HCT116 (cell line): Measurements from ENCODE around the gene BCR. TPM values are rescaled to one million over a fixed set of nuclear protein-coding genes. Genes with fewer than 3 reads are reported as not detected.

ENCODE experiments used
- ATAC-seq: fragments of 200-7000 bp; cut with Tn5 transposase; 2 replicates; pipeline ENCODE4 v1.9.1; 2020; ENCODE audit warnings: mild to moderate bottlenecking, moderate library complexity
- BruUV-seq: library from RNA; stranded (reverse); fragments of 400-500 nt; replicated peaks from 2 replicates; lab custom pipeline; 2021; lab: Mats Ljungman, UMichigan
- CTCF ChIA-PET: fragments of 300-600 bp; sonication (Branson Sonifier 250); formaldehyde crosslinking; loops from one replicate; lab custom pipeline; 2021; ENCODE audit warnings: antibody characterized with exemption; lab: Charles Lee
- POLR2A ChIA-PET: fragments of 300-600, 350-600 bp; sonication (Branson Sonifier 250); formaldehyde crosslinking; loops from one replicate; lab custom pipeline; 2021; ENCODE audit warnings: antibody characterized with exemption; lab: Charles Lee
- RAD21 ChIA-PET, 2 experiments: fragments of 300-600 bp; sonication (Branson Sonifier 250); formaldehyde crosslinking; loops; one replicate each; lab custom pipeline; 2023; ENCODE audit warnings: low total read pairs in 2 of 2; ENCODE audit not compliant: uncharacterized antibody in 2 of 2, unreplicated experiment in 2 of 2, low non-redundant PET in 1 of 2; lab: Charles Lee
- DNase-seq: peaks from one replicate; pipeline ENCODE4 v3.0.0-alpha.2; 2010; ENCODE audit warnings: low read depth, low spot score
- H2AFZ ChIP-seq: fragments of 200-600 bp; shearing (Covaris generic), sonication (generic); 2 replicates; pipeline ENCODE4 v1.6.1; 2017; ENCODE audit warnings: low read depth, mixed run types, mixed read lengths, antibody characterized with exemption, low read length; ENCODE audit not compliant: poor library complexity, severe bottlenecking
- H3K27ac ChIP-seq: 2 replicates; pipeline ENCODE4 v1.5.1; 2012; ENCODE audit warnings: low read depth, low read length
- H3K27me3 ChIP-seq: fragments of 200-600 bp; sonication (generic); 2 replicates; pipeline ENCODE4 v1.6.1; 2016; ENCODE audit warnings: mixed run types, low read length, mixed read lengths; ENCODE audit not compliant: insufficient read depth
- H3K36me3 ChIP-seq, 2 experiments: fragments of 200-500 bp in 1 of 2; fragments of 200-600 bp in 1 of 2; sonication (Bioruptor generic) in 1 of 2; sonication (generic) in 1 of 2; 2 replicates each; pipeline versions ENCODE4 v1.5.1 to v1.6.1; 2014 to 2016; ENCODE audit warnings: low read length in 2 of 2, inconsistent platforms in 1 of 2, mixed read lengths in 1 of 2, mixed run types in 1 of 2; ENCODE audit not compliant: insufficient read depth in 2 of 2, control insufficient read depth in 1 of 2
- H3K4me1 ChIP-seq, 2 experiments: fragments of 200-600 bp in 1 of 2; sonication (generic) in 1 of 2; 2 replicates each; pipeline versions ENCODE4 v1.5.1 to v1.6.1; 2012 to 2017; ENCODE audit warnings: low read length in 2 of 2, inconsistent platforms in 1 of 2, mild to moderate bottlenecking in 1 of 2, mixed read lengths in 1 of 2, mixed run types in 1 of 2, moderate library complexity in 1 of 2; ENCODE audit not compliant: insufficient read depth in 2 of 2, control insufficient read depth in 1 of 2
- H3K4me2 ChIP-seq: fragments of 200-600 bp; sonication (generic); 2 replicates; pipeline ENCODE4 v1.6.1; 2017; ENCODE audit warnings: mixed run types, low read length, mixed read lengths
- H3K4me3 ChIP-seq, 2 experiments: fragments of 200-600 bp in 1 of 2; sonication (generic) in 1 of 2; replicated peaks in 1 of 2; 2 replicates each; pipeline ENCODE4 v1.5.1; 2011 to 2016; ENCODE audit warnings: low read length in 2 of 2, control low read depth in 1 of 2, low read depth in 1 of 2, mild to moderate bottlenecking in 1 of 2, mixed read lengths in 1 of 2, mixed run types in 1 of 2
- H3K79me2 ChIP-seq: fragments of 200-600 bp; sonication (generic); 2 replicates; pipeline ENCODE4 v1.6.1; 2017; ENCODE audit warnings: mild to moderate bottlenecking, mixed run types, low read length, moderate library complexity, mixed read lengths; ENCODE audit not compliant: insufficient read depth
- H3K9ac ChIP-seq: fragments of 200-600 bp; sonication (generic); 2 replicates; pipeline ENCODE4 v1.6.1; 2016; ENCODE audit warnings: low read length, mixed read lengths
- H3K9me2 ChIP-seq: fragments of 200-600 bp; sonication (generic), shearing (Covaris generic); 2 replicates; pipeline ENCODE4 v1.6.1; 2017; ENCODE audit warnings: mixed run types, mild to moderate bottlenecking, moderate library complexity; ENCODE audit not compliant: insufficient read depth
- H3K9me3 ChIP-seq, 2 experiments: fragments of 200-500 bp in 1 of 2; fragments of 200-600 bp in 1 of 2; sonication (Bioruptor generic) in 1 of 2; sonication (generic) in 1 of 2; 2 replicates each; pipeline ENCODE4 v1.6.1; 2014 to 2017; ENCODE audit warnings: low read length in 2 of 2, mixed read lengths in 2 of 2, inconsistent platforms in 1 of 2, low read depth in 1 of 2, mild to moderate bottlenecking in 1 of 2, mixed run types in 1 of 2, moderate library complexity in 1 of 2; ENCODE audit not compliant: control insufficient read depth in 1 of 2, insufficient read depth in 1 of 2
- H4K20me1 ChIP-seq: fragments of 200-600 bp; sonication (generic), shearing (Covaris generic); 2 replicates; pipeline ENCODE4 v1.6.1; 2017; ENCODE audit warnings: mixed run types, mild to moderate bottlenecking, moderate library complexity; ENCODE audit not compliant: insufficient read depth
- CEBPB ChIP-seq: IDR thresholded peaks from 2 replicates; pipeline ENCODE4 v1.6.1; 2012; ENCODE audit warnings: low read depth
- EGR1 ChIP-seq: IDR thresholded peaks from 2 replicates; pipeline ENCODE4 v1.6.1; 2012; ENCODE audit warnings: low read depth
- ELF1 ChIP-seq: IDR thresholded peaks from 2 replicates; pipeline ENCODE4 v1.6.1; 2012; ENCODE audit warnings: low read depth, borderline replicate concordance
- EZH2phosphoT487 ChIP-seq: fragments of 200-600 bp; IDR thresholded peaks from 2 replicates; pipeline ENCODE4 v1.6.1; 2018; ENCODE audit warnings: antibody characterized with exemption, borderline replicate concordance
- JUND ChIP-seq: IDR thresholded peaks from 2 replicates; pipeline ENCODE4 v1.6.1; 2012
- POLR2A ChIP-seq: IDR thresholded peaks from 2 replicates; pipeline ENCODE4 v1.7.0; 2011; ENCODE audit warnings: borderline replicate concordance; ENCODE audit not compliant: insufficient read depth, insufficient read length; ENCODE audit errors: extremely low read depth
- RAD21 ChIP-seq: IDR thresholded peaks from 2 replicates; pipeline ENCODE4 v1.6.1; 2012; ENCODE audit warnings: low read depth, mild to moderate bottlenecking
- intact Hi-C: fragments of 100-400 bp; cut with micrococcal nuclease; formaldehyde crosslinking; loops from 2 replicates; pipeline ENCODE4 v1.10.0; 2022
- total RNA-seq: library from RNA; stranded (reverse); gene quantifications from one replicate; pipeline ENCODE4 v1.2.1, GENCODE V29; 2021; ENCODE audit not compliant: unreplicated experiment
- TF ChIP-seq, protein P1 (sequence below): IDR thresholded peaks from 2 replicates; pipeline ENCODE4 v1.6.1; 2012; ENCODE audit warnings: low read depth

Gene BCR
- total RNA-seq, 1 experiment from 2014 or later, result 39.7 TPM

DNA sequence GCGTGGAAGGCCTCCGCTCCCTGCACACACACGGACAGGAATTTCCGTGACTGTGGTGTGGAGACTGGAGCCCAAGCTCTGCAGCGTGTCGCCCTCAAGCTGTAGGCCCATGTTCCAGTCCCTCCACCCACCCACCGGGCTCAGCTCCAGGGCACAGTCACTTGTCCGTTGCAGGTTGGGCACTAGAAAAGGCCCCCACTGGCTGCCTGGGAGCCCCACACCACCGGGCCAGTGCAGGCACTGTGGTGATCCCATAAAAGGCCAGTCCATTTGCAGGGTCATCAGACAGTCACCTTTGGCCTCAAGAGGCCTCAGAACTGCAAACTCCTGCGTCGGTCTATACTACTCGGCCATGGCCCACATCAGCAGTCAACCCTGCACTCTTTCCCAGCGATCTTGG lies 18.7 kb upstream of the BCR start:
- H3K9me2 ChIP-seq, result no peaks in the 10 kb centered on the region
- DNase-seq (no peak), ATAC-seq (no peak)
- intact Hi-C loops, result no loop called here
- no TSS peak for BruUV-seq
- no peaks in the 10 kb centered on the region for H3K36me3 ChIP-seq
- no peaks in the 10 kb centered on the region for H3K4me1 ChIP-seq
- no peak overlapping the region for H3K27ac ChIP-seq
- H3K4me2 ChIP-seq, result no peak overlapping the region
- no peaks in the 10 kb centered on the region for H3K79me2 ChIP-seq
- H3K4me3 ChIP-seq, result no peak overlapping the region
- no peaks in the 10 kb centered on the region for H4K20me1 ChIP-seq
- ChIA-PET POLR2A (no interaction called here), CTCF (no interaction called here), RAD21 (no interaction called here)
- H3K27me3 ChIP-seq, result no peaks in the 10 kb centered on the region
- H3K9me3 ChIP-seq, result no peaks in the 10 kb centered on the region
- H3K9ac ChIP-seq, result no peak overlapping the region
- TF ChIP-seq, protein P1, sequence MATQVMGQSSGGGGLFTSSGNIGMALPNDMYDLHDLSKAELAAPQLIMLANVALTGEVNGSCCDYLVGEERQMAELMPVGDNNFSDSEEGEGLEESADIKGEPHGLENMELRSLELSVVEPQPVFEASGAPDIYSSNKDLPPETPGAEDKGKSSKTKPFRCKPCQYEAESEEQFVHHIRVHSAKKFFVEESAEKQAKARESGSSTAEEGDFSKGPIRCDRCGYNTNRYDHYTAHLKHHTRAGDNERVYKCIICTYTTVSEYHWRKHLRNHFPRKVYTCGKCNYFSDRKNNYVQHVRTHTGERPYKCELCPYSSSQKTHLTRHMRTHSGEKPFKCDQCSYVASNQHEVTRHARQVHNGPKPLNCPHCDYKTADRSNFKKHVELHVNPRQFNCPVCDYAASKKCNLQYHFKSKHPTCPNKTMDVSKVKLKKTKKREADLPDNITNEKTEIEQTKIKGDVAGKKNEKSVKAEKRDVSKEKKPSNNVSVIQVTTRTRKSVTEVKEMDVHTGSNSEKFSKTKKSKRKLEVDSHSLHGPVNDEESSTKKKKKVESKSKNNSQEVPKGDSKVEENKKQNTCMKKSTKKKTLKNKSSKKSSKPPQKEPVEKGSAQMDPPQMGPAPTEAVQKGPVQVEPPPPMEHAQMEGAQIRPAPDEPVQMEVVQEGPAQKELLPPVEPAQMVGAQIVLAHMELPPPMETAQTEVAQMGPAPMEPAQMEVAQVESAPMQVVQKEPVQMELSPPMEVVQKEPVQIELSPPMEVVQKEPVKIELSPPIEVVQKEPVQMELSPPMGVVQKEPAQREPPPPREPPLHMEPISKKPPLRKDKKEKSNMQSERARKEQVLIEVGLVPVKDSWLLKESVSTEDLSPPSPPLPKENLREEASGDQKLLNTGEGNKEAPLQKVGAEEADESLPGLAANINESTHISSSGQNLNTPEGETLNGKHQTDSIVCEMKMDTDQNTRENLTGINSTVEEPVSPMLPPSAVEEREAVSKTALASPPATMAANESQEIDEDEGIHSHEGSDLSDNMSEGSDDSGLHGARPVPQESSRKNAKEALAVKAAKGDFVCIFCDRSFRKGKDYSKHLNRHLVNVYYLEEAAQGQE, result no peak
- H2AFZ ChIP-seq, result no peak overlapping the region

DNA sequence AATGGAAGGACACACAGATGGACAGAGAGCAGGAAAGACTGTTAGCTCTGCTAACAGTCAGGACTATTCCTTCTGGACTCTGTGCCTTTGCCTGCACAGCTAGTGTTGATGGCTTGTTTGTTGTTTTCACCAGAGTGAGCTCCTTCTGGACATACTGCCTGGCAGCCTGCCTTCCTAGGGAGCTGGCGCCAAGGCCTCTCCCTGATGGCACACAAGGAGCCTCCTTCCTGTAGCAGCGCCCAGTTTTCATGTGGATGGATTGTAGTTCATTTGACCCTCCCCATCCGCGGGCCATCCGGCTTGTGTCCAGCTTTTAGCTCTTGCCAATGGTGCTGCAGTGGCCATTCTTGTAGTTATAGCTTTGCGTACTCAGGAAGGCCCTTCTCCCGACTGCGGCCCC lies 16.6 kb upstream of the BCR start:
- Histone ChIP-seq H3K9me2 (no peaks in the 10 kb centered on the region), H4K20me1 (no peaks in the 10 kb centered on the region), H3K79me2 (no peaks in the 10 kb centered on the region), H2AFZ (no peak overlapping the region), H3K27me3 (no peaks in the 10 kb centered on the region), H3K9ac (no peak overlapping the region), H3K27ac (no peak overlapping the region), H3K4me3 (no peak overlapping the region), H3K36me3 (no peaks in the 10 kb centered on the region), H3K4me1 (no peaks in the 10 kb centered on the region), H3K4me2 (no peak overlapping the region), H3K9me3 (no peaks in the 10 kb centered on the region)
- ChIA-PET POLR2A (no interaction called here), RAD21 (no interaction called here), CTCF (interaction anchor here (0.7 kb wide), 1 partner anchor 11 kb away, joined by 3 read pairs; no protein-coding TSS in a partner anchor)
- intact Hi-C loops, result no loop called here
- no TSS peak for BruUV-seq
- no peak for ATAC-seq
- TF ChIP-seq ELF1, result no peak
- no peak for TF ChIP-seq POLR2A
- TF ChIP-seq CEBPB, result no peak
- TF ChIP-seq JUND, result no peak
- TF ChIP-seq EGR1, result no peak
- TF ChIP-seq RAD21, result no peak
- TF ChIP-seq EZH2phosphoT487, result no peak
- DNase-seq, result no peak
